Measurements from ENCODE around the gene VSTM5.

DNA sequence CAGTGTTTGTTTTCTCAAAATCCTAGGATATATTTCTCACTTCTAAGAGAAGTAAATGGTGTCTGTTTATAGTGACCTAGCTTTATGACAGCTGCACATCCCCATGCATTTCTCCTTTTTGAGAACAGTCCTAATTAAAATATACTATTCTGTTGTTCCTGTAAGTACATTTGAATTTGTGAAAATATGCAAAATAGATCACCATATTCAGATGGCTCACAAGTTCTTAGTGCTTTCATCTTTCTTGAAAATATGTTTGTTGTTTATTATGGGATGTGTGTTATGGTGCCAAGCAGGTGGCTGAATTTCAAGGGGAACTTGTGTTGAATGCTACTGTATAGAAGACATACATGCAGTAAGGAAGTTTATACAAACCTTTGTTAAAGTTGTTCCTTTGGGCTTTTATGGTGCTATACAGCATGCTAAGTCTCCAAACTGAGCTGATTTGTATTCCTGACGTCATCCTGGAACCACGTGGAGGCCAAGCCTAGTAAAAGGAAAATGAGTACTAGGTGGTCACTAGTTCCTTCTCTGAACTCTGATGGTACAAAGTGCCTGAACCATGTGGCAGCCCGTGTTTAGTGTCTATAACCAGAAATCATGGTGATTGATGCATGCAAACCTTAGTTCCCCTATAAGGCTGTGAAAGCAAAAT lies 7.8 kb upstream of the VSTM5 start:
- TF ChIP-seq POLR2A (IDR thresholded peaks at IDR 0.05), result no peak
- TF ChIP-seq, protein P1, sequence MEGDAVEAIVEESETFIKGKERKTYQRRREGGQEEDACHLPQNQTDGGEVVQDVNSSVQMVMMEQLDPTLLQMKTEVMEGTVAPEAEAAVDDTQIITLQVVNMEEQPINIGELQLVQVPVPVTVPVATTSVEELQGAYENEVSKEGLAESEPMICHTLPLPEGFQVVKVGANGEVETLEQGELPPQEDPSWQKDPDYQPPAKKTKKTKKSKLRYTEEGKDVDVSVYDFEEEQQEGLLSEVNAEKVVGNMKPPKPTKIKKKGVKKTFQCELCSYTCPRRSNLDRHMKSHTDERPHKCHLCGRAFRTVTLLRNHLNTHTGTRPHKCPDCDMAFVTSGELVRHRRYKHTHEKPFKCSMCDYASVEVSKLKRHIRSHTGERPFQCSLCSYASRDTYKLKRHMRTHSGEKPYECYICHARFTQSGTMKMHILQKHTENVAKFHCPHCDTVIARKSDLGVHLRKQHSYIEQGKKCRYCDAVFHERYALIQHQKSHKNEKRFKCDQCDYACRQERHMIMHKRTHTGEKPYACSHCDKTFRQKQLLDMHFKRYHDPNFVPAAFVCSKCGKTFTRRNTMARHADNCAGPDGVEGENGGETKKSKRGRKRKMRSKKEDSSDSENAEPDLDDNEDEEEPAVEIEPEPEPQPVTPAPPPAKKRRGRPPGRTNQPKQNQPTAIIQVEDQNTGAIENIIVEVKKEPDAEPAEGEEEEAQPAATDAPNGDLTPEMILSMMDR (IDR thresholded peaks at IDR 0.05), result no peak

All from vagina (tissue), 2 donors.